HG02642 (cell line): ENCODE data around the gene GNPDA1.

Source experiments
- ATAC-seq: cut with Tn5 transposase; IDR thresholded peaks from one replicate; pipeline ENCODE4 v1.9.1; 2021; ENCODE audit warnings: mild to moderate bottlenecking; ENCODE audit not compliant: unreplicated experiment, poor library complexity

Gene GNPDA1

GRCh38 chr5:141960018-141960417 is 52.8 kb downstream of the GNPDA1 start:
- no peak for ATAC-seq

DNA sequence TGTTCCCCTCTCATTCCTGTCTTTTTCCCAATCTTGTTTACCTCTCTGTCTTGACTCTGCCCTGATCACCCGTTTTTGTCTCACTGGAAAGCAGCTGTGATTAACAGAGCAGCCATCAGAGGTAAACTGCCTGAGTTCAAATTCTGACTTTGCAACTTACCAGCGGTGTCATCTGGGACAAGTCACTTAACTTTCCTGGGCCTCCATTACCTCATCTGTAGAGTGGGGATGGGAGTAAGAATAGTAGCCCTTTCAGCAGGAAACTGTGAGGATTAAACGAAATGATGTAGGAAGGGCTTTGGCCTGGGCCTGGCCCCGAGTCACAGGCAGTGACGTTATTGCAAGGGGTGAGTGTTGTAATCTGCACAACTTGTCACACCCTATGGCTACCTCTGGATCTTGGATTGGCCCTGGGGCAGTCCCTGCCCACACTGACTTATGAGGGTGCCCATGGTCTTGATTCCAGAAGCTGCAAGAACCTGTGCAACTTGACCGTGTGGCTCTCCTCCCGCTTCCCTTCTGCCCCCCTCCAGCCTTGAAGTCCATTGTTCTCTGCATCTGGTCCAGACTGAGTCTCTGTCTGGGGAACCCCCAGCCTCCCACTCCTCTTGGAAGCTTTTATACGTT is 54.2 kb downstream of the GNPDA1 start:
- no peak for ATAC-seq

GRCh38 chr5:141958113-141958512 is 54.7 kb downstream of the GNPDA1 start, which contains the start of gene PCDH12:
PCDH12 (minus strand) TSS chr5:141958202; CDS start chr5:141957851, 351 bp downstream.
- ATAC-seq = no peak

- ATAC-seq = no peak
These were observed 55.3 kb downstream of the GNPDA1 start for GRCh38 chr5:141957367-141957996.

- ATAC-seq = no peak
These were observed 58.6 kb downstream of the GNPDA1 start for GRCh38 chr5:141954194-141954593.

DNA sequence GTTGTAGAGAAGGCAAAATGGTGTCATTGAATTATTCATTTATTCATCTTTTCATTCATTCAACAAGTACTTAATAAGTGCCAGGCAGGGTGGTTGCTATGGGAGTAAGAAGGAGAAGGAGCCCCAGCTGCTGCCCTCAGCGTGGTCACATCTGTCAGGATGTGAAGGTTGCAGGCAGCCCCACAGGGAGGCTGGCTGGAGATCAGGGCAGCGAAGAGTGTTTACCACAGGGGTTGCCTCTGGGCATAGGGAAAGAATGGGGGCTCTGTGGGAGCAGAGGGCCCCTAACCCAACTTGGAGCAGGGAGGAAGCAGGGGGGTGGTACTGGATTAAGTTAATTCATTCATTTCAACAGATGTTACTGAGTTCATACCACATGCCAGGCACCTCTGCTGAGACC is 60.8 kb downstream of the GNPDA1 start:
- ATAC-seq = no peak

- peak; percentile 88 for ATAC-seq
These were observed 61.5 kb downstream of the GNPDA1 start for GRCh38 chr5:141951332-141951781.
